ENCODE data around the gene C21orf91. TPM values are rescaled to one million over a fixed set of nuclear protein-coding genes. Genes with fewer than 3 reads are reported as not detected.

Gene C21orf91
- total and polyA plus RNA-seq, 2 donors (not counting 3 experiments of a cell fraction or from before 2014, with no cell fraction given) = 1.3 to 4.2 TPM

- Histone ChIP-seq H3K9me3 (replicated peaks; ENCODE audit: control insufficient read depth, insufficient read depth, low read length) (no peaks in the 10 kb centered on the region), H3K9me1 (replicated peaks; ENCODE audit: control insufficient read depth, extremely low read depth, insufficient read depth, low read length) (no peaks in the 10 kb centered on the region), H3K27me3 (ENCODE audit: control insufficient read depth in 2 of 2, insufficient read depth in 2 of 2, low read length in 2 of 2) (no peaks in the 10 kb centered on the region), H2AFZ (ENCODE audit: low read depth, low read length) (no peak overlapping the region), H3K4me1 (ENCODE audit: control insufficient read depth, extremely low read depth, insufficient read depth, low read length) (no peaks in the 10 kb centered on the region), H3K4me3 (replicated peaks in 1 of 3; ENCODE audit: insufficient read depth in 1 of 3, low read depth in 1 of 3, low read length in 3 of 3) (no peak overlapping the region), H3K36me3 (ENCODE audit: control insufficient read depth in 2 of 2, extremely low read depth in 1 of 2, insufficient read depth in 2 of 2, low read length in 2 of 2) (no peaks in the 10 kb centered on the region), H3K4me2 (ENCODE audit: insufficient read depth, low read length) (no peak overlapping the region), H3K27ac (ENCODE audit: insufficient read depth, low read depth, low read length) (no peak overlapping the region), H3K9ac (replicated peaks; ENCODE audit: extremely low read depth, insufficient read depth, low read length) (no peak overlapping the region), H3K79me2 (ENCODE audit: control insufficient read depth, insufficient read depth, low read length) (no peaks in the 10 kb centered on the region), H4K20me1 (replicated peaks; ENCODE audit: control insufficient read depth, extremely low read depth, insufficient read depth, low read length) (no peaks in the 10 kb centered on the region)
- POLR2A ChIA-PET = no interaction called here
- CTCF ChIA-PET = no interaction called here
- intact Hi-C loops (cut with micrococcal nuclease) = no loop called here
- FAIRE-seq (no peak), DNase-seq (ENCODE audit: low read depth, low spot score) (no peak)
- dilution Hi-C loops (cut with MboI; ENCODE audit: extremely low pct_ligation_motif_present, low sequenced_read_pairs) = no loop called here
- BruUV-seq (replicated peaks) = no TSS peak
- TF ChIP-seq EZH2 (IDR thresholded peaks at IDR 0.05; ENCODE audit: borderline replicate concordance, low read depth, low read length, severe bottlenecking) (no peak), POLR2AphosphoS5 (IDR thresholded peaks at IDR 0.05; ENCODE audit: insufficient read depth, low read depth, low read length) (no peak), MAX (IDR thresholded peaks at IDR 0.05; ENCODE audit: insufficient read depth, insufficient read length) (no peak), MYC (IDR thresholded peaks at IDR 0.05; ENCODE audit: low read depth, low read length) (no peak), POLR2A (IDR thresholded peaks at IDR 0.05; ENCODE audit: low read depth, low read length) (no peak), CTCF (IDR thresholded peaks at IDR 0.05; ENCODE audit: extremely low read depth in 1 of 2, insufficient read depth in 1 of 2, low read depth in 1 of 2, low read length in 2 of 2) (no peak), FOS (IDR thresholded peaks at IDR 0.05; ENCODE audit: borderline replicate concordance, insufficient read depth, low read length) (no peak), JUN (IDR thresholded peaks at IDR 0.05; ENCODE audit: borderline replicate concordance, insufficient read depth, insufficient read length, low read depth) (no peak), GATA2 (IDR thresholded peaks at IDR 0.05; ENCODE audit: insufficient read depth, insufficient read length, low read depth, low read length) (no peak)
Measured at GRCh38 chr21:17746920-17747319, 72.2 kb downstream of the C21orf91 start.
